SU-DHL-6 (cell line): Measurements from ENCODE around the gene BAIAP2L1.

Experiments
- H2AFZ ChIP-seq: fragments of 200-600 bp; sonication (generic); 2 replicates; pipeline ENCODE4 v1.6.1; 2014; ENCODE audit warnings: low read depth, mild to moderate bottlenecking, moderate library complexity, mixed read lengths, antibody characterized with exemption, low read length; ENCODE audit not compliant: severe bottlenecking
- H3F3A ChIP-seq: fragments of 200-600 bp; shearing (Covaris generic); 2 replicates; pipeline ENCODE4 v1.6.0; 2016; ENCODE audit warnings: antibody characterized with exemption, mild to moderate bottlenecking; ENCODE audit not compliant: insufficient read depth
- H3K27ac ChIP-seq: fragments of 200-600 bp; sonication (generic); 2 replicates; pipeline ENCODE4 v1.5.1; 2016; ENCODE audit warnings: low read depth, mild to moderate bottlenecking, low read length, moderate library complexity, mixed read lengths
- H3K27me3 ChIP-seq: fragments of 200-600 bp; sonication (generic), shearing (Covaris generic); 2 replicates; pipeline ENCODE4 v1.6.0; 2014; ENCODE audit warnings: mild to moderate bottlenecking, low read length
- H3K36me3 ChIP-seq: fragments of 200-600 bp; sonication (generic); 2 replicates; pipeline ENCODE4 v1.6.1; 2014; ENCODE audit warnings: mild to moderate bottlenecking, low read length, mixed read lengths
- H3K4me2 ChIP-seq: fragments of 300-600, 200-600 bp; shearing (Covaris generic), sonication (generic); 2 replicates; pipeline ENCODE4 v1.6.0; 2014; ENCODE audit warnings: low read length, low read depth, mild to moderate bottlenecking; ENCODE audit not compliant: poor library complexity, severe bottlenecking
- H3K4me3 ChIP-seq: fragments of 200-600 bp; sonication (generic); 2 replicates; pipeline ENCODE4 v1.5.1; 2014; ENCODE audit warnings: antibody characterized with exemption, low read length, mild to moderate bottlenecking, mixed read lengths; ENCODE audit not compliant: insufficient read depth, poor library complexity, severe bottlenecking
- H3K79me2 ChIP-seq: fragments of 200-600 bp; sonication (generic); 2 replicates; pipeline ENCODE4 v1.6.1; 2014; ENCODE audit warnings: mild to moderate bottlenecking, low read length, moderate library complexity; ENCODE audit not compliant: insufficient read depth
- H3K9ac ChIP-seq: fragments of 200-600 bp; sonication (generic); 2 replicates; pipeline ENCODE4 v1.7.0; 2014; ENCODE audit warnings: mild to moderate bottlenecking, low read length
- H3K9me2 ChIP-seq: fragments of 200-600 bp; sonication (generic); replicated peaks from 2 replicates; pipeline ENCODE4 v1.6.1; 2014; ENCODE audit warnings: low read length; ENCODE audit not compliant: insufficient read depth
- H3K9me3 ChIP-seq: fragments of 200-600 bp; sonication (generic); 2 replicates; pipeline ENCODE4 v1.6.1; 2014; ENCODE audit warnings: low read length, mixed read lengths; ENCODE audit not compliant: insufficient read depth
- H4K20me1 ChIP-seq: fragments of 200-600 bp; sonication (generic); 2 replicates; pipeline ENCODE4 v1.6.1; 2014; ENCODE audit warnings: low read depth, mild to moderate bottlenecking, antibody characterized with exemption, low read length, moderate library complexity, mixed read lengths
- EZH2phosphoT487 ChIP-seq: fragments of 200-600 bp; sonication (generic), shearing (Covaris generic); conservative IDR thresholded peaks from 2 replicates; pipeline ENCODE4 v1.6.1; 2018; ENCODE audit warnings: mild to moderate bottlenecking, antibody characterized with exemption, low read length, moderate library complexity, mixed read lengths
- TF ChIP-seq, protein P1 (sequence below): fragments of 200-600 bp; sonication (generic); IDR thresholded peaks from one replicate; pipeline ENCODE4 v1.5.1; 2017; ENCODE audit warnings: antibody characterized with exemption, mild to moderate bottlenecking, low read length, moderate library complexity; ENCODE audit not compliant: insufficient read depth, poor library complexity, severe bottlenecking

The BAIAP2L1 gene

DNA sequence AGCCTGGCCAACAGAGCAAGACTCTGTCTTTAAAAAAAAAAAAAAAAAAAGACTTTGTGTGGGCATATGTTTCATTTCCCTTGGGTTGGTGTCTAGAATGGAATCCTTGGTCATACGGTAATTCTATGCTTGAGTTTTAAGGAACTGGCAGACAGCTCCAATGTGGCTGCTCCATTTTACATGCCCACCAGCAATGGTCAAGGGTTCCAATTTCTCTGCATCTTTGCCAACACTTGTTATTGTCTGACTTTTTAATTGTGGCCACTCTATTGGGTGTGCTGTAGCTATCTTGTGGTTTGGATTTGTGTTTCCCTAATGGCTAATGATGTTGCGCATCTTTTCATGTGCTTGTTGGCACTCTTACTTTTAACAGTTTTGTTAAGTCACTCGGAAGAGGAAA lies 61.8 kb downstream of the BAIAP2L1 start:
- no peaks in the 10 kb centered on the region for H3F3A ChIP-seq
- H3K9me3 ChIP-seq, result no peaks in the 10 kb centered on the region; the same call in 1 of the 2 replicates
- H3K9ac ChIP-seq, result no peak overlapping the region
- no peaks in the 10 kb centered on the region for H3K9me2 ChIP-seq
- no peaks in the 10 kb centered on the region for H3K36me3 ChIP-seq
- H3K27me3 ChIP-seq, result no peaks in the 10 kb centered on the region
- H3K27ac ChIP-seq, result no peak overlapping the region
- TF ChIP-seq EZH2phosphoT487, result no peak
- TF ChIP-seq, protein P1, sequence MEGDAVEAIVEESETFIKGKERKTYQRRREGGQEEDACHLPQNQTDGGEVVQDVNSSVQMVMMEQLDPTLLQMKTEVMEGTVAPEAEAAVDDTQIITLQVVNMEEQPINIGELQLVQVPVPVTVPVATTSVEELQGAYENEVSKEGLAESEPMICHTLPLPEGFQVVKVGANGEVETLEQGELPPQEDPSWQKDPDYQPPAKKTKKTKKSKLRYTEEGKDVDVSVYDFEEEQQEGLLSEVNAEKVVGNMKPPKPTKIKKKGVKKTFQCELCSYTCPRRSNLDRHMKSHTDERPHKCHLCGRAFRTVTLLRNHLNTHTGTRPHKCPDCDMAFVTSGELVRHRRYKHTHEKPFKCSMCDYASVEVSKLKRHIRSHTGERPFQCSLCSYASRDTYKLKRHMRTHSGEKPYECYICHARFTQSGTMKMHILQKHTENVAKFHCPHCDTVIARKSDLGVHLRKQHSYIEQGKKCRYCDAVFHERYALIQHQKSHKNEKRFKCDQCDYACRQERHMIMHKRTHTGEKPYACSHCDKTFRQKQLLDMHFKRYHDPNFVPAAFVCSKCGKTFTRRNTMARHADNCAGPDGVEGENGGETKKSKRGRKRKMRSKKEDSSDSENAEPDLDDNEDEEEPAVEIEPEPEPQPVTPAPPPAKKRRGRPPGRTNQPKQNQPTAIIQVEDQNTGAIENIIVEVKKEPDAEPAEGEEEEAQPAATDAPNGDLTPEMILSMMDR, result no peak
- no peaks in the 10 kb centered on the region for H4K20me1 ChIP-seq
- no peak overlapping the region for H3K4me3 ChIP-seq
- no peak overlapping the region for H3K4me2 ChIP-seq
- H3K79me2 ChIP-seq, result no peaks in the 10 kb centered on the region
- no peak overlapping the region for H2AFZ ChIP-seq

DNA sequence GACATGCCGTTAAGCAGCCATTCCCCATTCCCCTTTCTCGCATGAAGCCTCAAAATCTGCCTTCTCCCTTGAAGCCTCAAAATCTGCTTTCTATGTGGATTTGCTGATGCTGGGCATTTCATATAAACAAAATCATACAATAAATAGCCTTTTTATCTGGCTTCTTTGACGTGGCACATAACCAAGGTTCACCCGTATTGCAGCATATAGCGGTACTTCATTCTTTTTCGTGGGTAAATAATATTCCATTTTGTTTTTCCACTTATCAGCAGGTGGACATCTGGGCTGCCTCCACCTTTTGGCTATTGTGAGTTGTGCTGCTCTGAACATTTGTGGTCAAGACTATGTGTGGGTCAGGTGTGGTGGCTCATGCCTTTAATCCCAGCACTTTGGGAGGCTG lies 62.4 kb downstream of the BAIAP2L1 start:
- H3F3A ChIP-seq, result no peaks in the 10 kb centered on the region
- H3K9ac ChIP-seq, result no peak overlapping the region
- no peaks in the 10 kb centered on the region for H4K20me1 ChIP-seq
- no peaks in the 10 kb centered on the region for H3K36me3 ChIP-seq
- H3K27me3 ChIP-seq, result no peaks in the 10 kb centered on the region
- H3K27ac ChIP-seq, result no peak overlapping the region
- H3K79me2 ChIP-seq, result no peaks in the 10 kb centered on the region
- no peak overlapping the region for H2AFZ ChIP-seq
- no peaks in the 10 kb centered on the region for H3K9me2 ChIP-seq
- no peaks in the 10 kb centered on the region; the same call in 1 of the 2 replicates for H3K9me3 ChIP-seq
- no peak overlapping the region for H3K4me2 ChIP-seq
- no peak overlapping the region for H3K4me3 ChIP-seq
- TF ChIP-seq EZH2phosphoT487, result no peak
- TF ChIP-seq, protein P1, result no peak

DNA sequence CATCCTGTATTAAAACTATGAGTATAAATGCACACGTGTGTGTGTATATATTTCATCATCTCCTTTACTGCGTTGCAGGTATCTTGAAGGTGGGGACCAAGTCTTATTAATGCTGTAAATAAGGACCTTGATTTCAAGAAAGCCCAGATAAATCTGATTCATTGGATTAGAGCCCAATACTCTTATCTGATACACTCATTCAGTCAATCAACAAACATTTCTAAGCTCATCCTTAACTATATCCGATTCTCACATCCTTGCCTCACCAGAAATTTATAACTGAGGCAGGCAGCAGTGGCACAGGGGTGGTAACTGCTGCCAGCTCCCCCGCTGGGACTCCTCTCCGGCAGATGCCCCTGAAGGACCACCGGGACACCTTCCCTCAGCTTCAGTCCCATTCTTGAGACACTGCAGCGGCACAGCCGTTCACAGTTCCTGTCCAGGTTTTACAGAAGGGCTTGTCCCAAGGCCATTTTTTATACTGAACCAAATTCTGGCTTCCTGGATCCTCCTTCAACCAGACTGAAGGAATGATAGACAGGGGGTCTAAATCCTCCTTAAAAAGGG lies 65.4 kb downstream of the BAIAP2L1 start:
- Histone ChIP-seq H3K27ac (no peak overlapping the region), H2AFZ (no peak overlapping the region)
- no peak for TF ChIP-seq EZH2phosphoT487

DNA sequence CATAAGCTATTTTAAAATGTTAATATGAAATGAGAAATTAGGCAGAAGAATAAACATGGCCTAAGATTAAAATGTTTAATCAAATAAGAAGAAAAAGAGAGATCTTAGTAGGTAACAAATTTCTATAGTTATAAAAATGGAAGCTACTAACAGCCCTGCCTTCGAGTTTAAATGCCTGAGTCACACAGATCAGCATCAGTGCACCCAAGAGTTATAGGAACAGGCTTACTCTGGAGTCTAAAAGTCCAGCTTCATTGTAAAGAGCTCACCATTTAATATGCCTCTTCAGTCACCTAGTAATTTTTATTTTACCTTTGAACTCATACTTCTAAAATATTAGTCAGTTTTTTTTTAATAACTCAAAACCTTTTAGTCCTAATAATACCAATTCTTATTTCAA lies 66.8 kb downstream of the BAIAP2L1 start:
- H3K36me3 ChIP-seq, result no peaks in the 10 kb centered on the region
- H3K4me2 ChIP-seq, result no peak overlapping the region
- H3K79me2 ChIP-seq, result no peaks in the 10 kb centered on the region
- no peaks in the 10 kb centered on the region for H3K9me2 ChIP-seq
- no peaks in the 10 kb centered on the region for H3F3A ChIP-seq
- H3K4me3 ChIP-seq, result no peak overlapping the region
- no peaks in the 10 kb centered on the region; the same call in 1 of the 2 replicates for H3K9me3 ChIP-seq
- no peak overlapping the region for H3K9ac ChIP-seq
- H3K27me3 ChIP-seq, result no peaks in the 10 kb centered on the region
- no peak overlapping the region for H2AFZ ChIP-seq
- TF ChIP-seq, protein P1, result no peak
- no peak for TF ChIP-seq EZH2phosphoT487
- no peak overlapping the region for H3K27ac ChIP-seq
- no peaks in the 10 kb centered on the region for H4K20me1 ChIP-seq

More for the DNA sequence above, 65.4 kb downstream of the BAIAP2L1 start:
- H3K4me2 ChIP-seq, result no peak overlapping the region
- H3F3A ChIP-seq, result no peaks in the 10 kb centered on the region
- no peaks in the 10 kb centered on the region for H3K27me3 ChIP-seq
- H3K36me3 ChIP-seq, result no peaks in the 10 kb centered on the region
- no peaks in the 10 kb centered on the region for H3K79me2 ChIP-seq
- no peak overlapping the region for H3K4me3 ChIP-seq
- H3K9me3 ChIP-seq, result no peaks in the 10 kb centered on the region; the same call in 1 of the 2 replicates
- no peaks in the 10 kb centered on the region for H4K20me1 ChIP-seq
- no peak overlapping the region for H3K9ac ChIP-seq
- H3K9me2 ChIP-seq, result no peaks in the 10 kb centered on the region
